Neuronal stem cell (in vitro differentiated cells): Measurements from ENCODE around the gene ZBTB45.
A peak's percentile ranks its signal among the peaks of the same experiment; 100 is the strongest.

ENCODE experiments used
- DNase-seq: peaks from one replicate; pipeline ENCODE4 v3.0.0-alpha.2; 2013; ENCODE audit warnings: low spot score
- H2AFZ ChIP-seq: one replicate; pipeline ENCODE4 v1.6.1; 2013; ENCODE audit warnings: mild to moderate bottlenecking, low read length, inconsistent platforms
- H2AK5ac ChIP-seq: 2 replicates; pipeline ENCODE4 v1.6.1; 2013; ENCODE audit warnings: low read depth, mild to moderate bottlenecking, inconsistent platforms, low read length, moderate library complexity, mixed read lengths
- H2BK120ac ChIP-seq: 2 replicates; pipeline ENCODE4 v1.6.1; 2013; ENCODE audit warnings: low read depth, mild to moderate bottlenecking, inconsistent platforms, low read length, moderate library complexity, mixed read lengths
- H2BK12ac ChIP-seq: one replicate; pipeline ENCODE4 v1.6.1; 2013; ENCODE audit warnings: low read length, inconsistent platforms
- H2BK15ac ChIP-seq: 2 replicates; pipeline ENCODE4 v1.6.1; 2013; ENCODE audit warnings: mild to moderate bottlenecking, low read length, inconsistent platforms, mixed read lengths
- H2BK5ac ChIP-seq: one replicate; pipeline ENCODE4 v1.6.1; 2013; ENCODE audit warnings: inconsistent platforms, mild to moderate bottlenecking, low read length, moderate library complexity
- H3K14ac ChIP-seq: one replicate; pipeline ENCODE4 v1.6.1; 2013; ENCODE audit warnings: low read length, inconsistent platforms
- H3K18ac ChIP-seq: 2 replicates; pipeline ENCODE4 v1.6.1; 2013; ENCODE audit warnings: low read length, inconsistent platforms
- H3K23ac ChIP-seq: 2 replicates; pipeline ENCODE4 v1.6.1; 2013; ENCODE audit warnings: low read depth, mild to moderate bottlenecking, mixed read lengths, low read length, inconsistent platforms; ENCODE audit not compliant: poor library complexity
- H3K27ac ChIP-seq: replicated peaks from 3 replicates; pipeline ENCODE4 v1.5.1; 2013; ENCODE audit warnings: low read length, inconsistent platforms
- H3K27me3 ChIP-seq, 3 experiments: 2 replicates each; pipeline ENCODE4 v1.6.1; 2013; ENCODE audit warnings: low read length in 3 of 3, mild to moderate bottlenecking in 2 of 3, inconsistent platforms in 1 of 3, low read depth in 1 of 3, mixed read lengths in 1 of 3, moderate library complexity in 1 of 3; ENCODE audit not compliant: control insufficient read depth in 3 of 3, insufficient read depth in 3 of 3
- H3K36me3 ChIP-seq, 2 donors: replicated peaks in 1 of 2; 2 replicates each; pipeline ENCODE4 v1.6.1; 2013; ENCODE audit warnings: low read length in 2 of 2; ENCODE audit not compliant: control insufficient read depth in 2 of 2, insufficient read depth in 2 of 2
- H3K4ac ChIP-seq: 2 replicates; pipeline ENCODE4 v1.6.1; 2013; ENCODE audit warnings: inconsistent platforms, mild to moderate bottlenecking, low read length, moderate library complexity
- H3K4me1 ChIP-seq, 2 donors: 1 replicate in 1 of 2; 2 replicates in 1 of 2; pipeline ENCODE4 v1.6.1; 2013; ENCODE audit warnings: low read length in 2 of 2, low read depth in 1 of 2; ENCODE audit not compliant: control insufficient read depth in 2 of 2, insufficient read depth in 1 of 2
- H3K4me2 ChIP-seq: one replicate; pipeline ENCODE4 v1.6.1; 2013; ENCODE audit warnings: mild to moderate bottlenecking, low read length, inconsistent platforms; ENCODE audit not compliant: insufficient read depth, poor library complexity, severe bottlenecking
- H3K4me3 ChIP-seq, 2 donors: 2 replicates each; pipeline ENCODE4 v1.5.1; 2013; ENCODE audit warnings: low read length in 2 of 2, mild to moderate bottlenecking in 2 of 2, inconsistent platforms in 1 of 2, moderate library complexity in 1 of 2
- H3K79me1 ChIP-seq: one replicate; pipeline ENCODE4 v1.6.1; 2013; ENCODE audit warnings: low read depth, mild to moderate bottlenecking, inconsistent platforms, low read length, moderate library complexity
- H3K9ac ChIP-seq: one replicate; pipeline ENCODE4 v1.6.1; 2013; ENCODE audit warnings: mild to moderate bottlenecking, low read depth, low read length, inconsistent platforms; ENCODE audit not compliant: poor library complexity
- H3K9me3 ChIP-seq, 2 donors: replicated peaks in 1 of 2; 2 replicates each; pipeline versions ENCODE3 to v1.6.1; 2013; ENCODE audit warnings: low read length in 2 of 2, mild to moderate bottlenecking in 2 of 2, inconsistent platforms in 1 of 2, low read depth in 1 of 2, mixed read lengths in 1 of 2, moderate library complexity in 1 of 2; ENCODE audit not compliant: control insufficient read depth in 2 of 2, insufficient read depth in 1 of 2
- H4K8ac ChIP-seq: one replicate; pipeline ENCODE4 v1.6.1; 2013; ENCODE audit warnings: low read depth, mild to moderate bottlenecking, inconsistent platforms, low read length, moderate library complexity
- H4K91ac ChIP-seq: one replicate; pipeline ENCODE4 v1.6.1; 2013; ENCODE audit warnings: low read length, low read depth, mild to moderate bottlenecking, inconsistent platforms; ENCODE audit not compliant: poor library complexity
- WGBS, 2 donors: extraction: QIAGEN DNeasy Blood & Tissue Kit; methylation state at CpG; one replicate each; pipeline ENCODE4 v1.1.7; 2013; ENCODE audit warnings: missing lambda C conversion rate in 2 of 2, mixed read lengths in 1 of 2; ENCODE audit not compliant: insufficient read length in 2 of 2, insufficient replicate concordance in 1 of 2; ENCODE audit errors: extremely low coverage in 2 of 2; 5-methylcytosine and 5-hydroxymethylcytosine counted together

ZBTB45 gene

DNA sequence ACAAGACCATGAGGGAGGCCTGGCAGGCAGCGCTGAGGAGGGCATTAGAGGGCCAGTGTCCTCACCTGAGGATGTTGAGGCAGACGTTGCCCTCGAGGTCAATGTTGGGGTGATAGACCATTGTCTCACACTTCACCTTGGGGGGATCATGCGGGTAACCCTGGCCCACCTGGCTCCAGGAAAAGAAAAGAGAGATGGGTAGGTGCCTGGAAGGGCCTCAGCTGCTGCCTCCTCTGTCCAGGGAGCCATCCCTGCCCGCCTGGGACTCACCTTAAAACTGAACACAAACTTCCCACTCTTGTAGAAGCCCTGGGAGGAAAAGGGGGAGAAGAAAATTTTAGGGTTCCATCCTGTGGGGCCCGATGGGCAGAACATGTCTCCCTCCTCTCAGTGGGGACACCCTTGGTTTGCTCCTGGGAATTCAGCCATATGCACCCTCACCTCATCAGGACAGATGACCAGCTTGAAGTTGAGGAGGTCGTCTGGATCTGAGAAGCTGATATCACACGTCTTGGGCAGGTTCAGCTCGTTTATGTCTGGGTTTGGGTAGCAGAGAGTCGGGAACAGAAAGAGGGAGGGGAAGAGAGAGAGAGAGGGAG lies 37.1 kb upstream of the ZBTB45 start:
- Histone ChIP-seq H3K4me3 (peak overlapping the region in 1 of 2 donors; percentile 84), H3K27ac (no peak overlapping the region)
- no CpG with 5 or more reads among the region's 10 CpGs for WGBS, 2 donors

GRCh38 chr19:58555920-58556621 lies 36.5 kb upstream of the ZBTB45 start:
- Histone ChIP-seq H2BK5ac (no peak overlapping the region), H2AFZ (no peak overlapping the region), H2BK120ac (no peak overlapping the region), H3K18ac (no peak overlapping the region), H3K9me3 (no peaks in the 10 kb centered on the region), H2BK15ac (no peak overlapping the region), H3K27me3 (no peaks in the 10 kb centered on the region), H3K27ac (no peak overlapping the region), H3K4me1 (peaks cover 13 to 28% of the 10 kb centered on the region in 2 donors), H2AK5ac (no peak overlapping the region), H3K79me1 (peaks cover 4% of the 10 kb centered on the region), H3K4ac (no peak overlapping the region), H3K4me3 (peak overlapping the region in 1 of 2 donors; percentile 84), H3K4me2 (no peak overlapping the region), H4K91ac (no peak overlapping the region), H3K14ac (no peak overlapping the region), H3K23ac (peak overlapping the region; percentile 67), H2BK12ac (no peak overlapping the region), H4K8ac (no peak overlapping the region), H3K9ac (peak overlapping the region; percentile 24), H3K36me3 (peaks cover 31 to 49% of the 10 kb centered on the region in 2 donors)
- WGBS, 2 donors: no CpG with 5 or more reads among the region's 16 CpGs
- no peak for DNase-seq

More for the DNA sequence above, 37.1 kb upstream of the ZBTB45 start:
- Histone ChIP-seq H2BK15ac (no peak overlapping the region), H3K9ac (peak overlapping the region; percentile 60), H3K36me3 (peaks cover 25 to 47% of the 10 kb centered on the region in 2 donors), H2AK5ac (no peak overlapping the region), H3K4me1 (peaks cover 13 to 28% of the 10 kb centered on the region in 2 donors), H2AFZ (no peak overlapping the region), H3K23ac (peak overlapping the region; percentile 67), H3K18ac (no peak overlapping the region), H2BK5ac (peak overlapping the region; percentile 49), H3K4me2 (no peak overlapping the region), H3K4ac (no peak overlapping the region), H4K8ac (no peak overlapping the region), H2BK120ac (no peak overlapping the region), H3K14ac (no peak overlapping the region), H3K27me3 (peaks cover 0 to 2% (median 0%) of the 10 kb centered on the region in 3 experiments), H3K79me1 (peaks cover 4% of the 10 kb centered on the region), H3K9me3 (peaks cover 0 to 1% of the 10 kb centered on the region in 2 donors), H4K91ac (no peak overlapping the region), H2BK12ac (no peak overlapping the region)
- no peak for DNase-seq

DNA sequence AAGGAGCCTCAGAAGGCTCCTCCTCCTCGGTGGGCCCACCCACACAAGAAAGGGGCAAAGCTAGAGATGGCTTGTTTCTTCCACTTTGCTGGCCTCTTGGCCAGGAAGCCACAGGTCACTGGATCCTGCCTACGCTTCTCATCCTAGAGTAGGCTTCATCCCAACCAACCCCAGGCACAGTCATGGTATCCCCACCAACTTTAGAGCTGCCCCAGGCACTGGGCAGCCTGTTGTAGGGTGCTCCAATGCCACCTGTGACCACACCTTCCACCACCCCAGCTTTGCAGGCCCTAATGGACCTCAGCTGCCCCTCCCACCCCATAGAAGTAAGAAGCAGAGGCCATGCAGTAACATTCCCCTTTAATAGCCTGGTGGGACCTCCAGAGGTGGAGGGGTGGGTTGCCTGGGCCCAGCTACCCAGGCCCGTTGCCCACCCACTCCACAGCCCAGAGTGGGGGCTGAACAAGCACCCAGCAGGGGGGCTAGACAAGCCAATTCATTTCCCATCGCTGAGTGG lies 35.8 kb upstream of the ZBTB45 start:
- Histone ChIP-seq H3K36me3 (peaks cover 37 to 54% of the 10 kb centered on the region in 2 donors), H4K8ac (no peak overlapping the region), H2AK5ac (peak overlapping the region; percentile 87), H3K9ac (peak overlapping the region; percentile 63), H3K9me3 (no peaks in the 10 kb centered on the region), H2BK120ac (peak overlapping the region; percentile 85), H2BK15ac (no peak overlapping the region), H3K4me1 (peaks cover 13 to 28% of the 10 kb centered on the region in 2 donors), H3K23ac (peak overlapping the region; percentile 90), H3K18ac (peak overlapping the region; percentile 92), H3K4me3 (peak overlapping the region; percentile 58 to 72), H3K4me2 (peak overlapping the region; percentile 66), H2BK5ac (no peak overlapping the region), H2BK12ac (no peak overlapping the region), H2AFZ (peak overlapping the region; percentile 81), H4K91ac (peak overlapping the region; percentile 14), H3K27me3 (no peaks in the 10 kb centered on the region), H3K14ac (no peak overlapping the region), H3K79me1 (peaks cover 4% of the 10 kb centered on the region), H3K4ac (peak overlapping the region; percentile 81), H3K27ac (peak overlapping the region; percentile 96)
- no peak for DNase-seq
- no CpG with 5 or more reads among the region's 4 CpGs for WGBS, 2 donors
